GM12801 (cell line): ENCODE results near the gene TMEM167B.

Experiments used
- CTCF ChIP-seq: IDR thresholded peaks from one replicate; pipeline ENCODE4 v1.5.1; 2011; ENCODE audit warnings: control low read depth; ENCODE audit not compliant: insufficient read length; ENCODE audit errors: extremely low read depth

The TMEM167B gene

GRCh38 chr1:109137958-109138357, 47.4 kb downstream of the TMEM167B start:
- no peak for TF ChIP-seq CTCF

DNA sequence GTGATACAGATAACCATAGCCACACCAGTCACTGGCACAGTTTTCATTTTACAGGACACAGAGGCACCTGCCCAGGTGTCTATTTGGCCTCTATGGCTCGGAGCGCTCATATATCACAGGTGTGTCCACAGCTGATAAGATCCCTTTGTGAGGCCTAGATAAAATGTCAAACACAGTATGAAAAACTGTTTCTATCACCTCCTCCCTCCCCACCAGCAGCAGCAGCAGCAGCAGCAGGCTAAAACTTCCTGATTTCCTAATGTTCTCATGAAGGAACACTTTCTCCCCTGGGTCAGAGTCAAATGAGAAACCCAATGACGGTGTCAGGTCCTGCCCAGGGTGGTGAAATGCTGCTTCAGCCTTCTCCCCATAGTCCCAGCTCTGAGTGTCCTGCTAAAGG, 47.8 kb downstream of the TMEM167B start:
- no peak for TF ChIP-seq CTCF

DNA sequence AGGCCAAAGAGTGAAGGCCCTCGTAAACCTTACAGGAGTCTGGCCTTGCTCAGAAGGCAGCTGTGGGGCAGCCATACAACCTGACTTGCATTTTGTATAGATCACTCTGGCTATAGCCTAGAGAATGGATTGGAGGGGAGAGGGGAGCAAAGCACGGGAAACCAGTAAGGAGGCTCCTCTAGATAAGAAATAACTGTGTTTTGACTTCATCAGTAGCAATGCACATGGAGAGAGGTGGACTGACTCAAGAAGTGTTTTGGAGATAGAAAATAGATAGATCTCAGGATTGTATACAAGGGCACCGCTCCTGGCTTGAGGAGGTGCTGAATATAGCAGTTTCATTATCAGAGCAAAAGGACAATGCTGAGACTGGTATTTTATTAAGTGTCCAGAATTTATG, 49.8 kb downstream of the TMEM167B start:
- TF ChIP-seq CTCF = no peak

DNA sequence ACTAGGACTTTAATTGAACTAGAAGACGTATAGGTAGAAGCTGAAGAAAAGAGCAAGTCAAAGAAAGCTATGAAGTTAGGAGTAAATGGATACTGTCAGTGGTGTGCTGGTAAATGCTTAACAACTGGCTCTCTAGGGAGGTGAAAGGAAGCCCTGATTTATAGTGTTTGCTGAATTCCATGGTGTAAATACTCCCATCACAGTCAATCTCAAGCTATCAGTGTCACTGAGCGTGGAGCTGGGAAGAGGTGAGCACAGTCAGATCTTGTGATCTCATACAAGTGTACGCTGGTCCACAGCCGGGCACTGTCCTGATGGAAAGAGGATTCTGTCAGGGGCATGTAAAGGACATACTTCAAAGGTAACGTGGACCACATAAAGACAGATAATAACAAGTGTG, 51.7 kb downstream of the TMEM167B start:
- no peak for TF ChIP-seq CTCF
